Measurements from ENCODE around the gene PUDP.

The PUDP gene

GRCh38 chrX:7115557-7115956 lies 32.4 kb downstream of the PUDP start:
- H3K4me3 ChIP-seq (ENCODE audit: control insufficient read depth, low read depth, low read length) = no peak overlapping the region
- TF ChIP-seq CTCF (IDR thresholded peaks at IDR 0.05; ENCODE audit: control insufficient read depth, insufficient read depth, low read depth, low read length, missing control alignments) = no peak
- DNase-seq (ENCODE audit: low read depth) = no peak

- DNase-seq (ENCODE audit: low read depth) = no peak
- TF ChIP-seq CTCF (IDR thresholded peaks at IDR 0.05; ENCODE audit: control insufficient read depth, insufficient read depth, low read depth, low read length, missing control alignments) = no peak
- no peak overlapping the region for H3K4me3 ChIP-seq (ENCODE audit: control insufficient read depth, low read depth, low read length)
Observed at GRCh38 chrX:7112071-7112470, 35.9 kb downstream of the PUDP start.

GRCh38 chrX:7111518-7111917 lies 36.4 kb downstream of the PUDP start:
- DNase-seq (ENCODE audit: low read depth) = no peak
- no peak overlapping the region for H3K4me3 ChIP-seq (ENCODE audit: control insufficient read depth, low read depth, low read length)
- no peak for TF ChIP-seq CTCF (IDR thresholded peaks at IDR 0.05; ENCODE audit: control insufficient read depth, insufficient read depth, low read depth, low read length, missing control alignments)

GRCh38 chrX:7110821-7111276 lies 37.1 kb downstream of the PUDP start:
- H3K4me3 ChIP-seq (ENCODE audit: control insufficient read depth, low read depth, low read length) = no peak overlapping the region
- DNase-seq (ENCODE audit: low read depth) = no peak
- TF ChIP-seq CTCF (IDR thresholded peaks at IDR 0.05; ENCODE audit: control insufficient read depth, insufficient read depth, low read depth, low read length, missing control alignments) = no peak

GRCh38 chrX:7109838-7110793 lies 37.8 kb downstream of the PUDP start:
- no peak for DNase-seq (ENCODE audit: low read depth)
- no peak overlapping the region for H3K4me3 ChIP-seq (ENCODE audit: control insufficient read depth, low read depth, low read length)
- no peak for TF ChIP-seq CTCF (IDR thresholded peaks at IDR 0.05; ENCODE audit: control insufficient read depth, insufficient read depth, low read depth, low read length, missing control alignments)

- DNase-seq (ENCODE audit: low read depth) = no peak
- no peak for TF ChIP-seq CTCF (IDR thresholded peaks at IDR 0.05; ENCODE audit: control insufficient read depth, insufficient read depth, low read depth, low read length, missing control alignments)
- no peak overlapping the region for H3K4me3 ChIP-seq (ENCODE audit: control insufficient read depth, low read depth, low read length)
Observed at GRCh38 chrX:7109049-7109531, 38.9 kb downstream of the PUDP start.
